Stomach (tissue), 9 donors: ENCODE data around the gene SLC17A7. TPM values are rescaled to one million over a fixed set of nuclear protein-coding genes. Genes with fewer than 3 reads are reported as not detected.
A peak's percentile ranks its signal among the peaks of the same experiment; 100 is the strongest.

Experiments
- DNase-seq, 2 donors: peaks; one replicate each; pipeline versions ENCODE4 v3.0.0 to v3.0.0-alpha.2; 2013 to 2019
- H3K27ac ChIP-seq, 5 donors: fragments of 200-600 bp in 4 of 5; sonication (generic) in 4 of 5; one replicate each; pipeline ENCODE4 v1.5.1; 2013 to 2019; ENCODE audit warnings: mild to moderate bottlenecking in 1 of 5, moderate library complexity in 1 of 5
- H3K27me3 ChIP-seq, 3 donors: fragments of 200-600 bp; sonication (generic); one replicate each; pipeline ENCODE4 v1.5.1; 2017 to 2019; ENCODE audit warnings: mixed run types in 1 of 3
- H3K36me3 ChIP-seq, 4 donors: fragments of 200-600 bp; sonication (generic); 1 replicate in 3 of 4; 2 replicates in 1 of 4; pipeline ENCODE4 v1.5.1; 2016 to 2019
- H3K4me1 ChIP-seq, 4 donors: fragments of 200-600 bp; sonication (generic); one replicate each; pipeline ENCODE4 v1.5.1; 2016 to 2019
- H3K4me3 ChIP-seq, 4 donors: fragments of 200-600 bp; sonication (generic) in 3 of 4; one replicate each; pipeline ENCODE4 v1.5.1; 2016 to 2019; ENCODE audit warnings: mild to moderate bottlenecking in 1 of 4
- H3K9me3 ChIP-seq, 4 donors: fragments of 200-600 bp; sonication (generic); one replicate each; pipeline ENCODE4 v1.5.1; 2016 to 2019
- CTCF ChIP-seq, 7 experiments: fragments of 450-650 bp in 4 of 7; fragments of 200-600 bp in 3 of 7; sonication (generic) in 3 of 7; IDR thresholded peaks; one replicate each; pipeline ENCODE4 v1.5.1; 2016 to 2019; ENCODE audit warnings: antibody characterized with exemption in 7 of 7, control low read depth in 2 of 7, mild to moderate bottlenecking in 1 of 7
- EP300 ChIP-seq: sonication (generic); formaldehyde crosslinking; IDR thresholded peaks from one replicate; pipeline ENCODE4 v1.6.1; 2017; ENCODE audit warnings: antibody characterized with exemption
- POLR2A ChIP-seq, 4 donors: fragments of 450-650 bp; IDR thresholded peaks; one replicate each; pipeline ENCODE4 v1.6.1; 2016; ENCODE audit warnings: antibody characterized with exemption in 4 of 4, control low read depth in 2 of 4, mild to moderate bottlenecking in 1 of 4, moderate library complexity in 1 of 4
- POLR2AphosphoS5 ChIP-seq, 3 donors: sonication (generic); formaldehyde crosslinking; IDR thresholded peaks; one replicate each; pipeline ENCODE4 v1.6.1; 2016; ENCODE audit warnings: antibody characterized with exemption in 3 of 3
- WGBS, 5 donors: extraction: QIAGEN DNeasy Blood & Tissue Kit in 3 of 5; methylation state at CpG; one replicate each; pipeline versions ENCODE4 v1.1.5 to v1.1.7; 2013 to 2018; 5-methylcytosine and 5-hydroxymethylcytosine counted together
- intact Hi-C: fragments of 100-400 bp; cut with DNase I; formaldehyde crosslinking; loops from one replicate; pipeline ENCODE4 v1.15.1; 2023; ENCODE audit warnings: low total_unique reads
- polyA plus RNA-seq, 3 donors: library from polyadenylated mRNA; stranded (reverse); fragments of 200-250 nt; gene quantifications; one replicate each; pipeline ENCODE4 v1.2.3, GENCODE V29; 2013
- small RNA-seq, 4 donors: library from RNA; depleted of rRNA; stranded (forward); fragments of <200 nt; gene quantifications; one replicate each; pipeline ENCODE3, GENCODE V24; 2016
- total RNA-seq, 5 donors: library from RNA; depleted of rRNA; stranded (reverse); fragments of >200 nt; gene quantifications; one replicate each; pipeline versions ENCODE4 v1.1.0 to v1.2.3, GENCODE V29; 2014 to 2016
- donor health status: healthy with polysubstance abuse.
- donor health status: Bipolar disorder and iron deficiency.
- donor health status: healthy.

SLC17A7 gene
- total and polyA plus RNA-seq, 8 donors: 0.25 to 2.0 (median 0.93) TPM; not detected in 2

DNA sequence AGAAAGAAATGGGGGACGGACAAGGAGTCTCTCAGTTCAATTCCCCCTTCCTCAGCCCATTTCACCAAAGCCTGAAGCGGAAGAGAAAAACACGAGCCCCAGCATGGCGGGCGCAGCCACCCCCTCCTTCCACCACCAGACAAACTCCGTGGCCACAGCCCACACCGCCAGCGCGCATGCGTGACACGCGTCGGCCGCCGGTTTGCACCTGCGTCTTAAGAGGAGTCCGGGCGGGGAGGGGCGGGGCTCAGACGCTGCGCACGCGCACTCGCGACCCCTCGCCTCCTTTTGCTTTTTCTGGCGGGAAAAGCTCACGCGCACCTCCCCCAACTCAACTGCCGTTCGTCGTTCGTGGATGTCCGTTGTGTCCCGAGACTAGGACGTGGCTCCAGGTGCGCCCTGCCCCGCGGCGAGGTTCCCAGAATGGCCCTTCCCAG is 53.4 kb downstream of the SLC17A7 start, which contains the start of gene KASH5:
Gene KASH5, plus strand, starts transcription at position 314 of the 437 bp plus-strand sequence. CDS start 2,635 bp downstream, outside the sequence.
- H3K4me3 ChIP-seq: peak within 1 kb of the TSS in 3 of 4 donors; percentile 11 to 23 (median 17)
- TF ChIP-seq POLR2AphosphoS5 (IDR thresholded peaks at IDR 0.05): peak in 1 of 3 donors; percentile 42
- no peak for TF ChIP-seq POLR2A (IDR thresholded peaks at IDR 0.05)
- peaks cover 0 to 49% (median 3%) of the 10 kb centered on the region in 3 donors for H3K27me3 ChIP-seq
- intact Hi-C loops: no loop called here
- H3K36me3 ChIP-seq: no peaks in the 10 kb centered on the region
- H3K9me3 ChIP-seq: peaks cover 0 to 2% (median 1%) of the 10 kb centered on the region in 4 donors
- peak; percentile 82 to 83 for DNase-seq
- peaks cover 0 to 13% (median 1%) of the 10 kb centered on the region in 4 donors for H3K4me1 ChIP-seq
- no peak within 1 kb of the TSS for H3K27ac ChIP-seq
- WGBS, 5 donors: 34 to 56% (median 51%) methylated on average over 40 of the region's 40 CpGs

GRCh38 chr19:49383599-49383998 is 57.7 kb downstream of the SLC17A7 start:
- H3K36me3 ChIP-seq: no peaks in the 10 kb centered on the region
- H3K9me3 ChIP-seq: peaks cover 10 to 19% (median 13%) of the 10 kb centered on the region in 4 donors
- no peak overlapping the region for H3K27ac ChIP-seq
- TF ChIP-seq CTCF (IDR thresholded peaks at IDR 0.05) (no peak), POLR2A (IDR thresholded peaks at IDR 0.05) (no peak), EP300 (no peak), POLR2AphosphoS5 (IDR thresholded peaks at IDR 0.05) (no peak)
- intact Hi-C loops: no loop called here
- H3K4me3 ChIP-seq: no peak overlapping the region
- H3K4me1 ChIP-seq: peaks cover 0 to 6% (median 0%) of the 10 kb centered on the region in 4 donors
- WGBS, 5 donors: 37 to 84% (median 79%) methylated on average over 1 of the region's 1 CpG
- no peak for DNase-seq
- peaks cover 0 to 22% (median 3%) of the 10 kb centered on the region in 3 donors for H3K27me3 ChIP-seq

- no peak for DNase-seq
- H3K27ac ChIP-seq: no peak overlapping the region
- H3K36me3 ChIP-seq: no peaks in the 10 kb centered on the region
- intact Hi-C loops: no loop called here
- H3K4me1 ChIP-seq: no peaks in the 10 kb centered on the region
- no peak overlapping the region for H3K4me3 ChIP-seq
- 86 to 93% (median 90%) methylated on average over 5 of the region's 5 CpGs for WGBS, 5 donors
- peaks cover 0 to 13% (median 0%) of the 10 kb centered on the region in 3 donors for H3K27me3 ChIP-seq
- TF ChIP-seq CTCF (IDR thresholded peaks at IDR 0.05): no peak
- no peak for TF ChIP-seq POLR2AphosphoS5 (IDR thresholded peaks at IDR 0.05)
- TF ChIP-seq POLR2A (IDR thresholded peaks at IDR 0.05): no peak
- no peak for TF ChIP-seq EP300
- peaks cover 10 to 19% (median 13%) of the 10 kb centered on the region in 4 donors for H3K9me3 ChIP-seq
Measured at GRCh38 chr19:49382639-49383038, 58.7 kb downstream of the SLC17A7 start.

- no peak for DNase-seq
- TF ChIP-seq EP300 (no peak), POLR2A (IDR thresholded peaks at IDR 0.05) (no peak), POLR2AphosphoS5 (IDR thresholded peaks at IDR 0.05) (no peak), CTCF (IDR thresholded peaks at IDR 0.05) (no peak)
- no peak overlapping the region for H3K4me3 ChIP-seq
- peaks cover 0 to 11% (median 0%) of the 10 kb centered on the region in 3 donors for H3K27me3 ChIP-seq
- peaks cover 10 to 19% (median 13%) of the 10 kb centered on the region in 4 donors for H3K9me3 ChIP-seq
- WGBS, 5 donors: 87 to 95% (median 90%) methylated on average over 3 of the region's 3 CpGs
- intact Hi-C loops: no loop called here
- no peaks in the 10 kb centered on the region for H3K4me1 ChIP-seq
- H3K27ac ChIP-seq: no peak overlapping the region
- no peaks in the 10 kb centered on the region for H3K36me3 ChIP-seq
Measured at GRCh38 chr19:49380391-49380790, 60.9 kb downstream of the SLC17A7 start.

Small RNA genes within 50 kb of the gene (small RNA-seq; reads per million reads assigned to genes)
- gene SNORD32A (0 reads per million in 4 donors), gene SNORD33 (0 reads per million in 4 donors), gene SNORD34 (0 reads per million in 4 donors), gene SNORD35A (0 reads per million in 4 donors)

Other genes with a start within 250 kb of the SLC17A7 start
- gene SLC6A16, start 116.3 kb downstream of the SLC17A7 start, total RNA-seq: 1 to 10 TPM in 1 of 5 donors, under 1 TPM in 1, not detected in 3; 0.92 to 5.4 TPM
- gene SLC6A16, start 116.3 kb downstream of the SLC17A7 start, polyA plus RNA-seq: 1 to 10 TPM in 2 of 3 donors, under 1 TPM in 1; 0.44 to 2.5 (median 1.2) TPM
- gene CD37, start 106.1 kb downstream of the SLC17A7 start, total RNA-seq: 10 to 100 TPM in 1 of 5 donors, 1 to 10 TPM in 2, not detected in 2; 2.2 to 30.3 (median 5.1) TPM
- gene CD37, start 106.1 kb downstream of the SLC17A7 start, polyA plus RNA-seq: 10 to 100 TPM in 1 of 3 donors, 1 to 10 TPM in 2; 5.9 to 18.5 (median 6.7) TPM
- gene TEAD2, start 79.1 kb downstream of the SLC17A7 start, total RNA-seq: 10 to 100 TPM in 4 of 5 donors, 1 to 10 TPM in 1; 4.3 to 42.0 (median 17.8) TPM
- 10 to 100 TPM; 21.8 to 35.4 (median 26.6) TPM for gene TEAD2, start 79.1 kb downstream of the SLC17A7 start, polyA plus RNA-seq
- gene DKKL1, start 77.7 kb downstream of the SLC17A7 start, total RNA-seq: not detected
- under 1 TPM in 1 of 3 donors, not detected in 2; 0.35 TPM for gene DKKL1, start 77.7 kb downstream of the SLC17A7 start, polyA plus RNA-seq
- gene KASH5, start 53.3 kb downstream of the SLC17A7 start, total RNA-seq: under 1 TPM in 1 of 5 donors, not detected in 4; 0.37 TPM
- gene KASH5, start 53.3 kb downstream of the SLC17A7 start, polyA plus RNA-seq: under 1 TPM in 1 of 3 donors, not detected in 2; 0.20 TPM
- not detected for gene PTH2, start 18.1 kb downstream of the SLC17A7 start, total RNA-seq
- gene PTH2, start 18.1 kb downstream of the SLC17A7 start, polyA plus RNA-seq: not detected
- not detected for gene GFY, start 16.1 kb downstream of the SLC17A7 start, total RNA-seq
- gene GFY, start 16.1 kb downstream of the SLC17A7 start, polyA plus RNA-seq: not detected
- gene PIH1D1, start 10.3 kb upstream of the SLC17A7 start, total RNA-seq: 100 to 1,000 TPM in 1 of 5 donors, 10 to 100 TPM in 4; 58.9 to 193 (median 70.7) TPM
- gene PIH1D1, start 10.3 kb upstream of the SLC17A7 start, polyA plus RNA-seq: 100 to 1,000 TPM in 2 of 3 donors, 10 to 100 TPM in 1; 94.5 to 110 (median 108) TPM
- 100 to 1,000 TPM in 1 of 5 donors, 10 to 100 TPM in 4; 27.9 to 198 (median 42.6) TPM for gene ALDH16A1, start 11.7 kb upstream of the SLC17A7 start, total RNA-seq
- 10 to 100 TPM; 32.2 to 43.1 (median 42.5) TPM for gene ALDH16A1, start 11.7 kb upstream of the SLC17A7 start, polyA plus RNA-seq
- 1 to 10 TPM in 2 of 5 donors, not detected in 3; 1.3 to 8.3 TPM for gene FLT3LG, start 32.7 kb upstream of the SLC17A7 start, total RNA-seq
- 10 to 100 TPM; 11.0 to 14.5 (median 11.8) TPM for gene FLT3LG, start 32.7 kb upstream of the SLC17A7 start, polyA plus RNA-seq
- gene RPL13A, start 46.1 kb upstream of the SLC17A7 start, total RNA-seq: 1,000 to 10,000 TPM; 2,540 to 5,817 (median 2,738) TPM
- gene RPL13A, start 46.1 kb upstream of the SLC17A7 start, polyA plus RNA-seq: 1,000 to 10,000 TPM; 3,482 to 5,177 (median 4,220) TPM
- gene RPS11, start 54.9 kb upstream of the SLC17A7 start, total RNA-seq: 1,000 to 10,000 TPM in 4 of 5 donors, 100 to 1,000 TPM in 1; 581 to 4,374 (median 2,993) TPM
- gene RPS11, start 54.9 kb upstream of the SLC17A7 start, polyA plus RNA-seq: 1,000 to 10,000 TPM; 5,306 to 7,461 (median 5,501) TPM
- 100 to 1,000 TPM in 4 of 5 donors, 10 to 100 TPM in 1; 90.2 to 634 (median 183) TPM for gene FCGRT, start 71.1 kb upstream of the SLC17A7 start, total RNA-seq
- 10 to 100 TPM; 79.0 to 94.8 (median 92.0) TPM for gene FCGRT, start 71.1 kb upstream of the SLC17A7 start, polyA plus RNA-seq
- gene RCN3, start 86.5 kb upstream of the SLC17A7 start, total RNA-seq: 100 to 1,000 TPM in 1 of 5 donors, 10 to 100 TPM in 2, 1 to 10 TPM in 1, not detected in 1; 3.1 to 553 (median 18.1) TPM
- gene RCN3, start 86.5 kb upstream of the SLC17A7 start, polyA plus RNA-seq: 10 to 100 TPM in 2 of 3 donors, 1 to 10 TPM in 1; 9.9 to 17.6 (median 10.1) TPM
- gene NOSIP, start 139.0 kb upstream of the SLC17A7 start, total RNA-seq: 100 to 1,000 TPM in 1 of 5 donors, 10 to 100 TPM in 4; 18.1 to 354 (median 70.5) TPM
- 100 to 1,000 TPM in 2 of 3 donors, 10 to 100 TPM in 1; 94.6 to 154 (median 113) TPM for gene NOSIP, start 139.0 kb upstream of the SLC17A7 start, polyA plus RNA-seq
- 10 to 100 TPM in 1 of 5 donors, 1 to 10 TPM in 2, not detected in 2; 5.9 to 12.5 (median 10.0) TPM for gene PRRG2, start 139.8 kb upstream of the SLC17A7 start, total RNA-seq
- gene PRRG2, start 139.8 kb upstream of the SLC17A7 start, polyA plus RNA-seq: 10 to 100 TPM in 1 of 3 donors, 1 to 10 TPM in 2; 8.6 to 14.7 (median 9.0) TPM
- gene PRR12, start 149.7 kb upstream of the SLC17A7 start, total RNA-seq: 10 to 100 TPM in 3 of 5 donors, 1 to 10 TPM in 2; 4.6 to 88.3 (median 13.9) TPM
- 10 to 100 TPM in 1 of 3 donors, 1 to 10 TPM in 2; 3.1 to 16.7 (median 5.6) TPM for gene PRR12, start 149.7 kb upstream of the SLC17A7 start, polyA plus RNA-seq
- 100 to 1,000 TPM in 1 of 5 donors, 10 to 100 TPM in 3, 1 to 10 TPM in 1; 7.7 to 138 (median 63.9) TPM for gene RRAS, start 198.6 kb upstream of the SLC17A7 start, total RNA-seq
- gene RRAS, start 198.6 kb upstream of the SLC17A7 start, polyA plus RNA-seq: 100 to 1,000 TPM; 126 to 145 (median 130) TPM
- 10 to 100 TPM in 4 of 5 donors, 1 to 10 TPM in 1; 8.3 to 41.7 (median 19.8) TPM for gene SCAF1, start 200.7 kb upstream of the SLC17A7 start, total RNA-seq
- gene SCAF1, start 200.7 kb upstream of the SLC17A7 start, polyA plus RNA-seq: 10 to 100 TPM in 2 of 3 donors, 1 to 10 TPM in 1; 8.9 to 19.7 (median 12.1) TPM
- 100 to 1,000 TPM in 4 of 5 donors, 10 to 100 TPM in 1; 28.3 to 380 (median 104) TPM for gene IRF3, start 224.3 kb upstream of the SLC17A7 start, total RNA-seq
- gene IRF3, start 224.3 kb upstream of the SLC17A7 start, polyA plus RNA-seq: 100 to 1,000 TPM; 104 to 148 (median 114) TPM
- 10 to 100 TPM in 1 of 5 donors, 1 to 10 TPM in 4; 2.3 to 10.7 (median 7.5) TPM for gene BCL2L12, start 224.4 kb upstream of the SLC17A7 start, total RNA-seq
- gene BCL2L12, start 224.4 kb upstream of the SLC17A7 start, polyA plus RNA-seq: 10 to 100 TPM; 12.8 to 23.3 (median 22.4) TPM
- 100 to 1,000 TPM in 3 of 5 donors, 10 to 100 TPM in 2; 53.3 to 131 (median 104) TPM for gene PRMT1, start 235.7 kb upstream of the SLC17A7 start, total RNA-seq
- 100 to 1,000 TPM; 102 to 111 (median 111) TPM for gene PRMT1, start 235.7 kb upstream of the SLC17A7 start, polyA plus RNA-seq
- gene ADM5, start 248.1 kb upstream of the SLC17A7 start, total RNA-seq: 1 to 10 TPM in 2 of 5 donors, not detected in 3; 1.1 to 1.7 TPM
- 1 to 10 TPM in 1 of 3 donors, under 1 TPM in 2; 0.61 to 2.5 (median 1.00) TPM for gene ADM5, start 248.1 kb upstream of the SLC17A7 start, polyA plus RNA-seq
- 10 to 100 TPM in 1 of 5 donors, 1 to 10 TPM in 2, not detected in 2; 1.8 to 35.6 (median 3.0) TPM for gene CPT1C, start 249.6 kb upstream of the SLC17A7 start, total RNA-seq
- 10 to 100 TPM in 1 of 3 donors, 1 to 10 TPM in 2; 2.4 to 11.0 (median 3.1) TPM for gene CPT1C, start 249.6 kb upstream of the SLC17A7 start, polyA plus RNA-seq